Hematopoietic multipotent progenitor cell treated with erythropoietin and hydrocortisone succinate and interleukin-3 and kit ligand, for 4 days (in vitro differentiated cells): ENCODE results near the gene CATSPERE.
"Not testable (repeated sequence)": the region's sequence is repeated elsewhere in the genome, so short reads cannot be mapped to it uniquely, and the experiment has no call there.

Experiments
- DNase-seq: peaks from one replicate; pipeline ENCODE4 v3.0.0-alpha.2; 2015

The CATSPERE gene

GRCh38 chr1:244639561-244639960 is 178.5 kb downstream of the CATSPERE start:
- DNase-seq = no peak

- DNase-seq = no peak
Measured at GRCh38 chr1:244640917-244641316, 179.8 kb downstream of the CATSPERE start.

- DNase-seq = no peak
Measured at GRCh38 chr1:244642526-244642925, 181.5 kb downstream of the CATSPERE start.

- DNase-seq = no peak
Measured at GRCh38 chr1:244642988-244643387, 181.9 kb downstream of the CATSPERE start.

GRCh38 chr1:244645414-244645813 is 184.3 kb downstream of the CATSPERE start:
- DNase-seq = no peak

GRCh38 chr1:244645890-244646289 is 184.8 kb downstream of the CATSPERE start:
- no peak for DNase-seq

- no peak for DNase-seq
Measured at GRCh38 chr1:244647819-244648218, 186.7 kb downstream of the CATSPERE start.

GRCh38 chr1:244651956-244652622 is 191.0 kb downstream of the CATSPERE start:
- no peak for DNase-seq

- DNase-seq = peak; percentile 100
Measured at GRCh38 chr1:244652623-244653438, 191.8 kb downstream of the CATSPERE start, which contains the start of gene DESI2. Gene DESI2, plus strand, starts transcription at chr1:244653126. Its CDS starts 188 bp downstream, at chr1:244653314.

GRCh38 chr1:244653439-244654107 is 192.5 kb downstream of the CATSPERE start:
- peak; percentile 37 for DNase-seq

GRCh38 chr1:244654108-244655038 is 193.3 kb downstream of the CATSPERE start:
- DNase-seq = no peak

GRCh38 chr1:244655186-244655585 is 194.1 kb downstream of the CATSPERE start:
- no peak for DNase-seq

- no peak for DNase-seq
Measured at GRCh38 chr1:244657421-244657820, 196.3 kb downstream of the CATSPERE start.

GRCh38 chr1:244659694-244660093 is 198.6 kb downstream of the CATSPERE start:
- no peak for DNase-seq

GRCh38 chr1:244660595-244660994 is 199.5 kb downstream of the CATSPERE start:
- DNase-seq = no peak

- DNase-seq = not testable (repeated sequence)
Measured at GRCh38 chr1:244661569-244662312, 200.7 kb downstream of the CATSPERE start.

GRCh38 chr1:244662599-244662998 is 201.5 kb downstream of the CATSPERE start:
- DNase-seq = no peak

GRCh38 chr1:244664353-244664752 is 203.3 kb downstream of the CATSPERE start:
- DNase-seq = no peak

GRCh38 chr1:244665771-244666217 is 204.7 kb downstream of the CATSPERE start:
- peak; percentile 86 for DNase-seq

GRCh38 chr1:244666672-244667418 is 205.8 kb downstream of the CATSPERE start:
- DNase-seq = peak; percentile 41

GRCh38 chr1:244667797-244668196 is 206.7 kb downstream of the CATSPERE start:
- no peak for DNase-seq
